Breast epithelium (tissue), 3 donors: ENCODE data around the gene GDF2.

Experiments
- CTCF ChIP-seq, 3 donors: fragments of 450-650 bp; IDR thresholded peaks; one replicate each; pipeline ENCODE4 v1.5.1; 2016 to 2017; ENCODE audit warnings: antibody characterized with exemption in 3 of 3, mild to moderate bottlenecking in 3 of 3, moderate library complexity in 3 of 3
- POLR2A ChIP-seq: fragments of 450-650 bp; IDR thresholded peaks from one replicate; pipeline ENCODE4 v1.6.1; 2016; ENCODE audit warnings: antibody characterized with exemption, mild to moderate bottlenecking, moderate library complexity

- TF ChIP-seq POLR2A (no peak), CTCF (IDR thresholded peaks at IDR 0.05) (no peak)
Measured at GRCh38 chr10:47362199-47362598, 39.9 kb downstream of the GDF2 start.
